ENCODE data around the gene TUBGCP3.

The TUBGCP3 gene

GRCh38 chr13:112447761-112448603, 140.0 kb downstream of the TUBGCP3 start:
- Mint-ChIP-seq H3K36me3 (ENCODE audit: low read depth) (no peaks in the 10 kb centered on the region), H3K27me3 (ENCODE audit: low read depth) (peaks cover 8% of the 10 kb centered on the region), H3K27ac (no peak overlapping the region), H3K4me1 (ENCODE audit: low read depth) (no peaks in the 10 kb centered on the region), H3K9me3 (no peaks in the 10 kb centered on the region), H3K4me3 (no peak overlapping the region)

DNA sequence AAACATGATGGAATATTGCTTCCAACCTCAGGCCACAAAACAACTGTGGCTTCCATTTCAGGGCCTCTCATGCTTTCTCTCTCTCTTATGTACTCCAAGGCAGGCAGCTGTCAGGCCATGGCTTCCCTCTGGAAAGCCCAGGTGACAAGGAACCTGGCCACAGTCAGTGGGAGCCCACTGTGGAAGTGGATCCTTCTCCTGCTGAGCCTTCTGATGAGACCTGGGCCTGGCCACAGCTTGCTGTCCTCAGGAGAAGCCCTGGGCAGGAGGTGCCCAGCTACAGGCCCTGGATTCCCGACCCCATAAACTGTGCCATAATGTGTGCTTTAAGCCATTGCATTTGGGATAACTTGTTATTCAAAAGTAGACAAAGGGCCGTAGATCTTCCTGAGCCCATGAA, 140.6 kb downstream of the TUBGCP3 start:
- Mint-ChIP-seq H3K4me1 (ENCODE audit: low read depth) (no peaks in the 10 kb centered on the region), H3K9me3 (no peaks in the 10 kb centered on the region), H3K27me3 (ENCODE audit: low read depth) (peaks cover 8% of the 10 kb centered on the region), H3K36me3 (ENCODE audit: low read depth) (no peaks in the 10 kb centered on the region), H3K4me3 (no peak overlapping the region), H3K27ac (no peak overlapping the region)

DNA sequence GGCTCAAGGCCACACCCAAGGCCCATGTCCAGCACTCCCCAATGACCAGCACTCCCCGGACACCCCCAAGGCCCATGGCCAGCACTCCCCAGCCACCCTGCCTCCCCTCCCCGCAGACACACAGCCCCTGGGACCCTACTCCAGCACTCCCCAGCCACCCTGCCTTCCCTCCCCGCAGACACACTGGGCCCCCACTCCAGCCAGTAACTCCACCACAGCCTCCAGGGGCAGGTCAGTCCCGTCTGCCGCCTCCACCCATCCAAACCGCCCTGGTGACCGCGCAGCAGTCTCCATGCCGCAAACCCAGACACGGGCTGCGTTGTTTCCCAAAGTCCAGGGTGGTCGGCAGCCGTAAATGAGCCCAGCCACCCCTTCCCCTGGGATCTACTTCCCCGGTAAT, 141.1 kb downstream of the TUBGCP3 start:
- no peaks in the 10 kb centered on the region for H3K4me1 Mint-ChIP-seq (ENCODE audit: low read depth)
- H3K36me3 Mint-ChIP-seq (ENCODE audit: low read depth) = no peaks in the 10 kb centered on the region
- H3K27me3 Mint-ChIP-seq (ENCODE audit: low read depth) = peaks cover 8% of the 10 kb centered on the region
- H3K9me3 Mint-ChIP-seq = no peaks in the 10 kb centered on the region
- H3K4me3 Mint-ChIP-seq = no peak overlapping the region
- H3K27ac Mint-ChIP-seq = no peak overlapping the region

- Mint-ChIP-seq H3K36me3 (ENCODE audit: low read depth) (no peaks in the 10 kb centered on the region), H3K4me3 (no peak overlapping the region), H3K27ac (no peak overlapping the region), H3K27me3 (ENCODE audit: low read depth) (peaks cover 8% of the 10 kb centered on the region), H3K9me3 (no peaks in the 10 kb centered on the region), H3K4me1 (ENCODE audit: low read depth) (no peaks in the 10 kb centered on the region)
Observed at GRCh38 chr13:112446347-112446861, 141.5 kb downstream of the TUBGCP3 start.

GRCh38 chr13:112445411-112446271, 142.3 kb downstream of the TUBGCP3 start:
- Mint-ChIP-seq H3K4me3 (no peak overlapping the region), H3K36me3 (ENCODE audit: low read depth) (no peaks in the 10 kb centered on the region), H3K27me3 (ENCODE audit: low read depth) (peaks cover 8% of the 10 kb centered on the region), H3K9me3 (no peaks in the 10 kb centered on the region), H3K4me1 (ENCODE audit: low read depth) (no peaks in the 10 kb centered on the region), H3K27ac (no peak overlapping the region)

DNA sequence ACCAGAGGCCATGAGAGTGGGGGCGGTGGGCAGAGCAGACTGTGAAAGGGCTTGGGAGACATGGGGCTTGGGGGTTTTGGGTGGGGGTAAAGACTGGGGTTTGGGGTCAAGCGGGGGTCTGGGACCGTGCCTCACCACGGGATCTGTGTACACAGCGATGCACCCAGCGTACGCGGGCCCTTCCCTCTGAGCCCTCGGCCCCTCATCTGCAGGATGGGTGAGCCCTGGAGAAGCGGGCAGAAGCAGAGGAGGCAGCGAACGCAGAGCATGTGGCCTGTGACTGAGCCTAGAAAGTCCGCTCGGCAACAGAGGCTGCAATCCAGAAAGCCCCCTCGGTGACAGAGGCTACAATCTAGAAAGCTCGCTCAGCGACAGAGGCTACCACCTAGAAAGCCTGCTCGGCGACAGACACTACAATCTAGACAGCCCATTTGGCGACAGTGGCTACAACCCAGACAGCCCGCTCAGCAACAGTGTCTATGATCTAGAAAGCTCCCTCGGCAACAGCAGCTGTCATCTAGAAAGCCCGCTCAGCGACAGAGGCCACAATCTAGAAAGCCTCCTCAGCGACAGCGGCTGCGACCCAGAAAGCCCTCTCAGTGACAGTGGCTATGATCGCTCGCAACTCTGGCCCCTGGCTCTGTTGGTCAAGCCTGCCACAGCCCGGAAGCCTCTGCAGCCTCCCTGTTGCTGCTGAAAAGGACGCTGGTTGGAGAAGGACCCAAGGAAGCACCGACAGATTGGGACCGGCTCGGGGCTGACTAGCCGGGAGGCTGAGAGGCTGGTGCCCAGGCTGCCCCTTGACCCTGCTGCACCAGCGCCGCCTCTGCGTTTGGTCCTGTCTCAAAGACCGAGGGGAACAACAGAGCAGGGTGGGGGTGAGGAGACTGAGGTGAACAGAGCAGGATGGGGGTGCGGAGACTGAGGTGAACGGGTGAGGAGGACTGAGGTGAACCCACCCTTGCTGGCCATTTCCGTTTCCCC, 143.2 kb downstream of the TUBGCP3 start:
- Mint-ChIP-seq H3K36me3 (ENCODE audit: low read depth) (no peaks in the 10 kb centered on the region), H3K27me3 (ENCODE audit: low read depth) (peaks cover 8% of the 10 kb centered on the region), H3K4me1 (ENCODE audit: low read depth) (no peaks in the 10 kb centered on the region), H3K4me3 (no peak overlapping the region), H3K9me3 (no peaks in the 10 kb centered on the region), H3K27ac (no peak overlapping the region)

DNA sequence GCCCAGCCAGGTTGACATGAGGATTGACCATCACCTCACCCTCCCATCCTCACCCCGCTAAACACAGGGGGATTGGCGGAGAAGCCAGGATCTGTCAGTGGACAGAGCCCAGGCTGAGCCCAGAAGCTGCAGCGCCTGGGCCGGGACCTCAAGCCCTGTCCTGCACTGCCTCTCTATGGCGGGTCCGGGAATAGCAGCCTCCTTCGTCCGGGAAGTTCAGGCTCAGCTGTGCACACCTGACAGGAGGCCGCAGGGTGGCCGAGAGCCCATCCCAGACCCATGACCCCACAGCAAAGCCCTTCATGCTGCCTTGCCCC, 144.0 kb downstream of the TUBGCP3 start:
- peaks cover 8% of the 10 kb centered on the region for H3K27me3 Mint-ChIP-seq (ENCODE audit: low read depth)
- H3K36me3 Mint-ChIP-seq (ENCODE audit: low read depth) = no peaks in the 10 kb centered on the region
- no peaks in the 10 kb centered on the region for H3K9me3 Mint-ChIP-seq
- no peak overlapping the region for H3K4me3 Mint-ChIP-seq
- no peak overlapping the region for H3K27ac Mint-ChIP-seq
- H3K4me1 Mint-ChIP-seq (ENCODE audit: low read depth) = no peaks in the 10 kb centered on the region

- peaks cover 8% of the 10 kb centered on the region for H3K27me3 Mint-ChIP-seq (ENCODE audit: low read depth)
- H3K27ac Mint-ChIP-seq = no peak overlapping the region
- H3K4me3 Mint-ChIP-seq = no peak overlapping the region
- no peaks in the 10 kb centered on the region for H3K36me3 Mint-ChIP-seq (ENCODE audit: low read depth)
- H3K4me1 Mint-ChIP-seq (ENCODE audit: low read depth) = no peaks in the 10 kb centered on the region
- peaks cover 2% of the 10 kb centered on the region for H3K9me3 Mint-ChIP-seq
Observed at GRCh38 chr13:112443191-112443994, 144.6 kb downstream of the TUBGCP3 start.

GRCh38 chr13:112442483-112443090, 145.4 kb downstream of the TUBGCP3 start:
- H3K4me1 Mint-ChIP-seq (ENCODE audit: low read depth) = no peaks in the 10 kb centered on the region
- no peaks in the 10 kb centered on the region for H3K36me3 Mint-ChIP-seq (ENCODE audit: low read depth)
- H3K9me3 Mint-ChIP-seq = peaks cover 7% of the 10 kb centered on the region
- peaks cover 8% of the 10 kb centered on the region for H3K27me3 Mint-ChIP-seq (ENCODE audit: low read depth)
- H3K4me3 Mint-ChIP-seq = no peak overlapping the region
- no peak overlapping the region for H3K27ac Mint-ChIP-seq

- no peak overlapping the region for H3K4me3 Mint-ChIP-seq
- H3K4me1 Mint-ChIP-seq (ENCODE audit: low read depth) = no peaks in the 10 kb centered on the region
- H3K27ac Mint-ChIP-seq = no peak overlapping the region
- H3K36me3 Mint-ChIP-seq (ENCODE audit: low read depth) = no peaks in the 10 kb centered on the region
- H3K27me3 Mint-ChIP-seq (ENCODE audit: low read depth) = peaks cover 8% of the 10 kb centered on the region
- H3K9me3 Mint-ChIP-seq = peaks cover 7% of the 10 kb centered on the region
Observed at GRCh38 chr13:112441779-112442310, 146.1 kb downstream of the TUBGCP3 start.

- H3K27ac Mint-ChIP-seq = no peak overlapping the region
- H3K4me1 Mint-ChIP-seq (ENCODE audit: low read depth) = no peaks in the 10 kb centered on the region
- no peak overlapping the region for H3K4me3 Mint-ChIP-seq
- peaks cover 7% of the 10 kb centered on the region for H3K9me3 Mint-ChIP-seq
- H3K36me3 Mint-ChIP-seq (ENCODE audit: low read depth) = no peaks in the 10 kb centered on the region
- H3K27me3 Mint-ChIP-seq (ENCODE audit: low read depth) = peaks cover 8% of the 10 kb centered on the region
Observed at GRCh38 chr13:112441226-112441625, 146.7 kb downstream of the TUBGCP3 start.

DNA sequence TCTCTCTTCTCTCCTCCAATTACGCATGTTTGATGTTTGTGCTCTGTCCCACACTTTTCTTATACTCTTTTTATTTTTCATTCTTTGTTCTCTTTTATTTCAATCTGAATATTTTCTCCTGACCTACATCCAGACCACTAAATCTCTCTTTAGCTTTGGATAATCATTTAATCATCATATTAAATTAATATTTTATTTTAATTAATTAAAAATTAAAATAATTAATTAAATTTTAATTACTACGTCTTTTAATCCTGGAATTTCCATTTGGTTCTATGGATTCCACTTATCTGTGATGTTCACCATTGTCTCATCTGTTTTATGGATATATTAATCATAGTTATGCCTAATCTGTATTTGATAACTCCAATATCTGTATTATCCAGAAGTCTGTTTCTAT, 149.4 kb downstream of the TUBGCP3 start:
- Mint-ChIP-seq H3K27me3 (ENCODE audit: low read depth) (peaks cover 5% of the 10 kb centered on the region), H3K9me3 (peaks cover 7% of the 10 kb centered on the region), H3K4me3 (no peak overlapping the region), H3K36me3 (ENCODE audit: low read depth) (no peaks in the 10 kb centered on the region), H3K27ac (no peak overlapping the region), H3K4me1 (ENCODE audit: low read depth) (no peaks in the 10 kb centered on the region)

GRCh38 chr13:112438094-112438493, 149.9 kb downstream of the TUBGCP3 start:
- Mint-ChIP-seq H3K9me3 (peaks cover 7% of the 10 kb centered on the region), H3K4me3 (no peak overlapping the region)

More at GRCh38 chr13:112438094-112438493, 149.9 kb downstream of the TUBGCP3 start:
- Mint-ChIP-seq H3K27ac (no peak overlapping the region), H3K36me3 (ENCODE audit: low read depth) (no peaks in the 10 kb centered on the region), H3K4me1 (ENCODE audit: low read depth) (no peaks in the 10 kb centered on the region), H3K27me3 (ENCODE audit: low read depth) (peaks cover 1% of the 10 kb centered on the region)
